Lower leg skin (tissue), 3 donors: ENCODE results near the gene GRID2.

Source experiments
- POLR2A ChIP-seq, 2 donors: fragments of 450-650 bp; IDR thresholded peaks; one replicate each; pipeline ENCODE4 v1.6.1; 2016 to 2017; ENCODE audit warnings: antibody characterized with exemption in 2 of 2, mild to moderate bottlenecking in 1 of 2, moderate library complexity in 1 of 2
- TF ChIP-seq, protein P1 (sequence below), 3 donors: fragments of 450-650 bp; IDR thresholded peaks; one replicate each; pipeline ENCODE4 v1.5.1; 2016; ENCODE audit warnings: antibody characterized with exemption in 3 of 3, mild to moderate bottlenecking in 3 of 3, moderate library complexity in 2 of 3

DNA sequence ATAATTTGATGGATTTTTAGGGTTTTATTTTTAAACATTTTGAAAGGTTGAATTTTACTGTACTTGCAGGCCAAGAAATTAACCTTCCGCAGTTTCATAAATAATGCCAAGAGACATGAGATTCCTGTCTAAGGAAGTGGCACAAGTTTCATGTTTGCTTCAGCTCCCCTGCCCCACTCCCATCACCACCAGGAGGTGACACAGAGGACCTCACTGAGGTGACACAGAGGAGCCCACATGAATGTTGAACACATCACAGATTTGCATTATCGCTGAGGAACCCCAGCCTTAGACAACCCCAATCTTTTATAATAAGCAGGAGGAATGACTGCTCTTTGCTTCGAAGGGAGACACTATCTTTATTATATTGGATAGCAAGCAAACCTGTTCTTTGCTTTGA is 1033.4 kb downstream of the GRID2 start:
- TF ChIP-seq, protein P1, sequence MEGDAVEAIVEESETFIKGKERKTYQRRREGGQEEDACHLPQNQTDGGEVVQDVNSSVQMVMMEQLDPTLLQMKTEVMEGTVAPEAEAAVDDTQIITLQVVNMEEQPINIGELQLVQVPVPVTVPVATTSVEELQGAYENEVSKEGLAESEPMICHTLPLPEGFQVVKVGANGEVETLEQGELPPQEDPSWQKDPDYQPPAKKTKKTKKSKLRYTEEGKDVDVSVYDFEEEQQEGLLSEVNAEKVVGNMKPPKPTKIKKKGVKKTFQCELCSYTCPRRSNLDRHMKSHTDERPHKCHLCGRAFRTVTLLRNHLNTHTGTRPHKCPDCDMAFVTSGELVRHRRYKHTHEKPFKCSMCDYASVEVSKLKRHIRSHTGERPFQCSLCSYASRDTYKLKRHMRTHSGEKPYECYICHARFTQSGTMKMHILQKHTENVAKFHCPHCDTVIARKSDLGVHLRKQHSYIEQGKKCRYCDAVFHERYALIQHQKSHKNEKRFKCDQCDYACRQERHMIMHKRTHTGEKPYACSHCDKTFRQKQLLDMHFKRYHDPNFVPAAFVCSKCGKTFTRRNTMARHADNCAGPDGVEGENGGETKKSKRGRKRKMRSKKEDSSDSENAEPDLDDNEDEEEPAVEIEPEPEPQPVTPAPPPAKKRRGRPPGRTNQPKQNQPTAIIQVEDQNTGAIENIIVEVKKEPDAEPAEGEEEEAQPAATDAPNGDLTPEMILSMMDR (IDR thresholded peaks at IDR 0.05) = no peak
- no peak for TF ChIP-seq POLR2A (IDR thresholded peaks at IDR 0.05)
